Fibroblast of villous mesenchyme (primary cell): ENCODE results near the gene SLC38A11. TPM values are rescaled to one million over a fixed set of nuclear protein-coding genes. Genes with fewer than 3 reads are reported as not detected.

Source experiments
- DNase-seq: peaks from one replicate; pipeline ENCODE4 v3.0.0-alpha.2; 2010; ENCODE audit warnings: low read depth
- H3K4me3 ChIP-seq: 2 replicates; pipeline ENCODE4 v1.5.1; 2011; ENCODE audit warnings: low read depth, mild to moderate bottlenecking, low read length
- CTCF ChIP-seq: IDR thresholded peaks from 2 replicates; pipeline ENCODE4 v1.5.1; 2012; ENCODE audit warnings: low read depth, mild to moderate bottlenecking, low read length; ENCODE audit not compliant: insufficient read depth
- total RNA-seq: library from RNA; depleted of rRNA; stranded (reverse); fragments of >200 nt; gene quantifications from 2 replicates; pipeline ENCODE4 v1.2.3, GENCODE V29; 2012

SLC38A11 gene
- total RNA-seq, 1 donor = under 0.01 TPM

GRCh38 chr2:164920430-164920829 lies 34.9 kb downstream of the SLC38A11 start:
- TF ChIP-seq CTCF = no peak
- DNase-seq = peak; percentile 94
- H3K4me3 ChIP-seq = peak overlapping the region; percentile 40

GRCh38 chr2:164917296-164917903 lies 37.9 kb downstream of the SLC38A11 start:
- peak; percentile 57 for TF ChIP-seq CTCF
- peak; percentile 58 for DNase-seq
- H3K4me3 ChIP-seq = no peak overlapping the region

- DNase-seq = no peak
- H3K4me3 ChIP-seq = no peak overlapping the region
- TF ChIP-seq CTCF = no peak
Measured at GRCh38 chr2:164915566-164915965, 39.8 kb downstream of the SLC38A11 start.

- TF ChIP-seq CTCF = peak; percentile 32
- no peak overlapping the region for H3K4me3 ChIP-seq
- DNase-seq = peak; percentile 44
Measured at GRCh38 chr2:164913640-164914350, 41.5 kb downstream of the SLC38A11 start.

- H3K4me3 ChIP-seq = no peak overlapping the region
- DNase-seq = no peak
- no peak for TF ChIP-seq CTCF
Measured at GRCh38 chr2:164913011-164913410, 42.3 kb downstream of the SLC38A11 start.

- DNase-seq = no peak
- no peak for TF ChIP-seq CTCF
- no peak overlapping the region for H3K4me3 ChIP-seq
Measured at GRCh38 chr2:164911832-164912231, 43.5 kb downstream of the SLC38A11 start.
